Superior temporal gyrus (tissue), 1 donor: ENCODE results near the gene KIF26A.

ENCODE experiments used
- DNase-seq: peaks from one replicate; pipeline ENCODE4 v3.0.0-alpha.2; 2016; ENCODE audit errors: extremely low spot score

KIF26A gene

GRCh38 chr14:104157016-104157928 is 18.9 kb downstream of the KIF26A start:
- DNase-seq: no peak

- DNase-seq: no peak
Measured at GRCh38 chr14:104158827-104159798, 20.7 kb downstream of the KIF26A start.

GRCh38 chr14:104159990-104160389 is 21.6 kb downstream of the KIF26A start:
- no peak for DNase-seq

GRCh38 chr14:104161602-104162367 is 23.4 kb downstream of the KIF26A start:
- no peak for DNase-seq

GRCh38 chr14:104162495-104162894 is 24.1 kb downstream of the KIF26A start:
- DNase-seq: no peak

GRCh38 chr14:104163541-104163940 is 25.2 kb downstream of the KIF26A start:
- no peak for DNase-seq

GRCh38 chr14:104164041-104164440 is 25.7 kb downstream of the KIF26A start:
- no peak for DNase-seq

GRCh38 chr14:104164512-104164911 is 26.1 kb downstream of the KIF26A start:
- no peak for DNase-seq

GRCh38 chr14:104166698-104167097 is 28.3 kb downstream of the KIF26A start:
- DNase-seq: no peak

GRCh38 chr14:104168603-104169002 is 30.2 kb downstream of the KIF26A start:
- DNase-seq: no peak

GRCh38 chr14:104169005-104169698 is 30.8 kb downstream of the KIF26A start:
- DNase-seq: no peak

GRCh38 chr14:104169699-104170479 is 31.5 kb downstream of the KIF26A start:
- DNase-seq: no peak

GRCh38 chr14:104171029-104171697 is 32.8 kb downstream of the KIF26A start:
- DNase-seq: no peak

- no peak for DNase-seq
Measured at GRCh38 chr14:104171895-104172294, 33.5 kb downstream of the KIF26A start.

GRCh38 chr14:104172349-104172748 is 34.0 kb downstream of the KIF26A start:
- no peak for DNase-seq

- no peak for DNase-seq
Measured at GRCh38 chr14:104172880-104173279, 34.5 kb downstream of the KIF26A start.

- no peak for DNase-seq
Measured at GRCh38 chr14:104174051-104174450, 35.7 kb downstream of the KIF26A start.

GRCh38 chr14:104175041-104175440 is 36.7 kb downstream of the KIF26A start:
- no peak for DNase-seq

GRCh38 chr14:104175811-104176210 is 37.4 kb downstream of the KIF26A start:
- DNase-seq: no peak

- DNase-seq: no peak
Measured at GRCh38 chr14:104176611-104177010, 38.2 kb downstream of the KIF26A start.
